T47D (cell line): ENCODE results near the gene F12.
A peak's percentile ranks its signal among the peaks of the same experiment; 100 is the strongest.

Experiments
- DNase-seq, 2 experiments: peaks; one replicate each; pipeline versions ENCODE4 v3.0.0 to v3.0.0-alpha.2; 2011 to 2012; ENCODE audit warnings: low read depth in 1 of 2, low spot score in 1 of 2
- JUND ChIP-seq: IDR thresholded peaks from 2 replicates; pipeline ENCODE4 v1.6.1; 2012; ENCODE audit warnings: low read depth
- in situ Hi-C: cut with HindIII; loops from 2 replicates; pipeline ENCODE4 v1.10.0; 2016; ENCODE audit warnings: low sequenced_read_pairs, low pct_unique_long_range_greater_than_20kb

F12 gene

GRCh38 chr5:177389241-177390169 is 19.9 kb downstream of the F12 start:
- DNase-seq = peak; percentile 59 to 73
- TF ChIP-seq JUND = no peak
- in situ Hi-C loops = no loop called here

- no peak for TF ChIP-seq JUND
- in situ Hi-C loops = no loop called here
- no peak for DNase-seq
Observed at GRCh38 chr5:177388521-177389052, 20.8 kb downstream of the F12 start.

DNA sequence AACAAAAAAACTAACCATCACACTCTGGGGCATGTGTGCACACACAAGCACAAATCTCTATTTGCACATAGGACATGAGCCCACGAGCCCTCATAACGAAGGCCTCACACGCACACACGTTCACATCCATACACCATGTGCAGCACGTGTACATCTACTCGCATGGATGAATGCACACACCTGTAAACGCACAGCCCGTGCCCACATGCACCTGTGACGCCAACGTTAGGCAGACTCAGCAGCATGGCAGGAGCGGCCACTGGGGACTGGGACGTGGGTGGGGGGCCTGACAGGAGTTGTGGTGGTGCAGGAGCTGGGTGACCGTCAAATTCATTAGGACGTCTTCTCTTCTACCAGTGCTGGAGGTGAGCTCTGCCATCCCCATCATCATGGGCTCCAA is 22.0 kb downstream of the F12 start:
- in situ Hi-C loops = no loop called here
- DNase-seq = no peak
- TF ChIP-seq JUND = no peak

GRCh38 chr5:177386542-177386941 is 22.8 kb downstream of the F12 start:
- in situ Hi-C loops = no loop called here
- TF ChIP-seq JUND = no peak
- no peak for DNase-seq

DNA sequence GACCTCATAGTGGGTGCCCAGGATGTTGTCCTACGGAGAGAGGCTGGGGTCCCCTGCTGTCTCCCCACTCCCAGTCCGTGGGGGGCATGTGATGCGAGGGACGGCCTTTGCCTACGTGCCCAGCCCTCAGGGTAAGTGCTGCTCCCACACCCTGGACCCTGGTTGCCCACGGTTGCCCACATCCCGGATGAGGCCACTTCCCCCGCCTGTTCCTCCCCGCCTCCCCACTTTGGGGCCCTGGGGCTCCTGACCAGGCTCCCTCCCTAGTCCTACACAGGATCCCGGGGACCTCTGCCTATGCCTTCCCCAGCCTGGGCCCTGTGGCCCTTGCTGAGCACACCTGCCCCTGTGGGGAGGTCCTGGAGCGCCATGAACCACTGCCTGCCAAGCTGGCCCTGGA is 23.6 kb downstream of the F12 start:
- no peak for TF ChIP-seq JUND
- in situ Hi-C loops = no loop called here
- no peak for DNase-seq

- in situ Hi-C loops = no loop called here
- TF ChIP-seq JUND = no peak
Observed at GRCh38 chr5:177384134-177384533, 25.2 kb downstream of the F12 start, which contains the start of gene SLC34A1. Gene SLC34A1, plus strand, starts transcription at chr5:177384434. Its CDS starts 1,308 bp downstream, at chr5:177385742.

DNA sequence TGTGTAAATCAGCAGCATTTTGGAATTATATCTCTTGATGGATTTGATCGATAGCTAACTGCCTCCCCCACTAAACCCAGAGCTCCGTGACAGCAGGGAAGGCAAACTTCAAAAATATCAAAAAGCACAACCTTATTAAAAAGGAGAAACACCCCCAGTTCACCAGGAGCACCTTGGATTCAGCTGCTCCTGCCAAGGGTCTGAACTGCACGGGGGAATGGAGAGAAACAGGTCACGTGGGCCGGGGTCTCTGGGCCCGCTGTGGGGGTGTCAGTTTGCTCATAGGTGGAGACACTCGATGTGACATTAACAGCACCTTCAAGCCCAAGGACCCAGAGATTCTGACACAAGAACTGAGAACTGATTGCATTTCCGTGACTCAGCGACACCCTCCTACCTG is 26.2 kb downstream of the F12 start:
- in situ Hi-C loops = no loop called here
- no peak for DNase-seq
- TF ChIP-seq JUND = no peak

More at GRCh38 chr5:177384134-177384533, 25.2 kb downstream of the F12 start, which contains the start of gene SLC34A1:
- no peak for DNase-seq

DNA sequence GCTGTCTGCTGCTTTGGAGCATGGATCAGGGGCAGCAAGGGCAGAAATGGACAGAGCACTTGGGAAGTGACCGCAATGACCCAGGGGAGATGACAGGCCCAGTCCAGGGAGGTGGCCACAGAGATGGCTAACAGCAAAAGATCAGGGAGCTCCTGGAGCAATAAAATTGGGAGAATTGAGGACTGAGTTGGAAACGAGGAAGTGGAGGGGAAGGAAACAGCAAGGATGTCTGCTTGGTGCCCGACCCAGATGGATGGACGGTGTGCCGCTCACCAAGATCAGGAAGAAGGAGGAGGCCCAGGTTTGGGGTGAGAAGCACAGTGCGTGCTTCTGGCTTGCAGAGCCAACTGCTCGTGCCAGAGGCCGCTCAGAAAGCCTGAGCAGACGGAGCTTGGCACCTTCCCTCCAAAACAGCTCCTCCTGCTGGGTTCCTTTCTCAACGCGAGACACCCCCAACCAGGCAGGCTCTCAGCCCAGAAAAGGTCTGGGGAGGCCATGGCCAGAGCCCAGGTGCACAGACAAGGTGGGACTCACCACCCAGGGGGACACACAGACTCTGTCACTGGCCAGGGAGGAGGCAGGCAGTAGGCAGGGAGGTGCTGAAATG is 26.8 kb downstream of the F12 start:
- in situ Hi-C loops = no loop called here
- peak in 1 of 2 experiments; percentile 68 for DNase-seq
- TF ChIP-seq JUND = no peak

- DNase-seq = no peak
- in situ Hi-C loops = no loop called here
- no peak for TF ChIP-seq JUND
Observed at GRCh38 chr5:177380805-177381126, 28.6 kb downstream of the F12 start.

GRCh38 chr5:177378884-177379883 is 30.2 kb downstream of the F12 start:
- in situ Hi-C loops = no loop called here
- peak in 1 of 2 experiments; percentile 42 for DNase-seq
- TF ChIP-seq JUND = no peak

GRCh38 chr5:177377851-177378776 is 31.2 kb downstream of the F12 start:
- in situ Hi-C loops = no loop called here
- DNase-seq = no peak
- TF ChIP-seq JUND = no peak
